Activated CD4-positive, alpha-beta memory T cell treated with anti-CD3 and anti-CD28 coated beads for 36 hours (primary cell): Measurements from ENCODE around the gene DCAF8. TPM values are rescaled to one million over a fixed set of nuclear protein-coding genes. Genes with fewer than 3 reads are reported as not detected.

ENCODE experiments used
- CTCF ChIA-PET: fragments of 350-600 bp; sonication (Branson Sonifier 250); formaldehyde crosslinking; loops from one replicate; lab custom pipeline; 2021; ENCODE audit warnings: antibody characterized with exemption, inconsistent platforms; lab: Charles Lee
- POLR2A ChIA-PET: fragments of 350-600 bp; sonication (Branson Sonifier 250); formaldehyde crosslinking; loops from one replicate; lab custom pipeline; 2021; ENCODE audit warnings: antibody characterized with exemption; lab: Charles Lee
- DNase-seq: peaks from one replicate; pipeline ENCODE4 v3.0.0-alpha.2; 2020
- H3K27ac Mint-ChIP-seq: one replicate; pipeline ENCODE4 v1.8.0; 2021; ENCODE audit warnings: mixed read lengths
- H3K27me3 Mint-ChIP-seq: one replicate; pipeline ENCODE4 v1.8.0; 2021; ENCODE audit warnings: mixed read lengths
- H3K36me3 Mint-ChIP-seq: one replicate; pipeline ENCODE4 v1.8.0; 2021; ENCODE audit warnings: mixed read lengths
- H3K4me1 Mint-ChIP-seq: one replicate; pipeline ENCODE4 v1.8.0; 2021; ENCODE audit warnings: low read depth, mixed read lengths
- H3K4me3 Mint-ChIP-seq: one replicate; pipeline ENCODE4 v1.8.0; 2021; ENCODE audit warnings: mild to moderate bottlenecking, mixed read lengths
- H3K9me3 Mint-ChIP-seq: one replicate; pipeline ENCODE4 v1.8.0; 2021; ENCODE audit warnings: mixed read lengths
- intact Hi-C: fragments of 100-400 bp; cut with micrococcal nuclease; formaldehyde crosslinking; loops from one replicate; pipeline ENCODE4 v1.15.1; 2023
- total RNA-seq, 2 experiments: library from RNA; stranded (reverse); gene quantifications; one replicate each; pipeline ENCODE4 v1.2.3, GENCODE V29; 2021

Gene DCAF8
- total RNA-seq, 2 experiments from 2014 or later = 142 to 150 TPM

DNA sequence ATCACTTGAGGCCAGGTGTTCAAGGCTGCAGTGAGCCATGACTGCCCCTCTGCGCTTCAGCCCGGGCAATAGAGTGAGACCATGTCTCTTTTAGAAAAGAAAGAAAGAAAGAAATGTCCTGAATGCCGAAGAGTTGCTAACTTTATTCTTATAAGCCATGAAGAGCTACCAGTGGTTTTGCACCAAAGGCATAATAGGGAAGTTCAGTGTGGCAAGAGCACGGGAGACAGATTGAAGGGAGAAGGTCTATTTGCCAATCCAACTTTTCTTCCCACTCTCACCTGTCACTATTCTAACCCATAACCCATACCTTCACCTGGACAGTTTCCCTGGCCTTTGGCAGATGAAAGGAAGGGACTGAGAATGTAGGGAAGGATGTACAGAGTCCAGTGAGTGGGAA is 61.6 kb downstream of the DCAF8 start:
- no peak overlapping the region for H3K4me3 Mint-ChIP-seq
- intact Hi-C loops = no loop called here
- peaks cover 11% of the 10 kb centered on the region for H3K4me1 Mint-ChIP-seq
- H3K27me3 Mint-ChIP-seq = no peaks in the 10 kb centered on the region
- no peaks in the 10 kb centered on the region for H3K9me3 Mint-ChIP-seq
- no peak for DNase-seq
- no peak overlapping the region for H3K27ac Mint-ChIP-seq
- CTCF ChIA-PET = interaction anchor here (0.7 to 10.5 kb wide), 4 partner anchors 8 to 176 kb away, joined by 3 to 70 read pairs (median 29); no protein-coding TSS in a partner anchor
- H3K36me3 Mint-ChIP-seq = no peaks in the 10 kb centered on the region
- POLR2A ChIA-PET = no interaction called here

DNA sequence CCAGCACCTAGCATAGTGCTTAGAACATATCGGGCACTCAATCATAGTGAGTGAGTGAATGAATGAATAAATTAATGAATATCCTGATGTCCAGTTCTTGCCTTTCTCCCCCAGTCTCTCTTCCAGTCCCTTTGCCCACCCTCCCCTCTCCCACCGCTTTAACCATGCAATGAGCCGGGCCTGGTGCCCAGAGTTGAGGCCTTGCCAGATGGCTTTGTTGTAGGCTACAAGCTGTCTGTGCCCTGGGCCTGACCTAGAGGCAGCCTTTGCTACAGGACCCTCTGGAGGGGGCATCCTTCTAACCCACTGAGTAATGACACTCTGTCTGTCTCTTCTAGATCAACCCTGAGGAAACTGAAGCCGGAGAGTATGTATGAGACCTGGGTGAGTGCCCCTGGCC is 65.1 kb downstream of the DCAF8 start:
- no peak overlapping the region for H3K27ac Mint-ChIP-seq
- CTCF ChIA-PET = interaction anchor here (10.5 kb wide), 1 partner anchor 94 kb away, joined by 70 read pairs; no protein-coding TSS in a partner anchor
- H3K4me1 Mint-ChIP-seq = no peaks in the 10 kb centered on the region
- intact Hi-C loops = no loop called here
- H3K27me3 Mint-ChIP-seq = no peaks in the 10 kb centered on the region
- no peak overlapping the region for H3K4me3 Mint-ChIP-seq
- no peaks in the 10 kb centered on the region for H3K36me3 Mint-ChIP-seq
- POLR2A ChIA-PET = no interaction called here
- no peak for DNase-seq
- no peaks in the 10 kb centered on the region for H3K9me3 Mint-ChIP-seq

DNA sequence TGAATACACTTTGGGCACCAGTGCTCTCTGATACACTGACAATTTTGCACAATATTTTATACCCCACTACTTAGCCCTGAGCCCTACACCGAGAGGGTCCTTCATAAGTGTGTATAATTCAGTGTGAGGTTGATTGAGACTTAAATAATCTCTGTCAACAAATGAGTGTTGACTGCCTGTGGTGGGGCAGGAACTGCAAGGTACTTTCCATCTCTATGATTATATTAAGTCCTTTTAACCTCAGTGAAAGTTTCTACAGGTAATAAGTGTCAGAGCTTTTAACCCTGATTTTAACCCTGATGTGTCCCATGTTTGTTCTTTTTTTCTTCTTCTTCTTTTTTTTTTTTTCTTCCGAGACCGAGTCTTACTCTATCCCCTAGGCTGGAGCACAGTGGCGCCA is 66.2 kb downstream of the DCAF8 start:
- Mint-ChIP-seq H3K4me1 (no peaks in the 10 kb centered on the region), H3K27me3 (no peaks in the 10 kb centered on the region), H3K27ac (no peak overlapping the region), H3K4me3 (no peak overlapping the region), H3K36me3 (no peaks in the 10 kb centered on the region), H3K9me3 (no peaks in the 10 kb centered on the region)
- intact Hi-C loops = no loop called here
- DNase-seq = no peak
- POLR2A ChIA-PET = no interaction called here
- CTCF ChIA-PET = interaction anchor here (0.7 to 10.5 kb wide), 5 partner anchors 24 to 96 kb away, joined by 3 to 70 read pairs (median 5); no protein-coding TSS in a partner anchor

DNA sequence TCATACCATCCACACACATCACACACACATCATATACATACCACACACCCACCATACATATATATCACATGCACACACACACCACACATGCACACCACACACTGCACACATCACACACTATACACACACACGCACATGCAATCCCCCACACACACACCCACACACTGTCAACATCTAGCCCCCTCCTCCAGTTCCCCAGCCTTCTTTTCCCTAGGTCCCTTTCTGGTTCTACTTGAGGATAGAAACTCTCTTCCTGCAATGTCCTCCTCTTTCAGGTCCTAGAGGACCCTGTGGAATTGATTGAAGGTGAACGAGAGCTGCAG is 67.7 kb downstream of the DCAF8 start:
- CTCF ChIA-PET = interaction anchor here (1.0 to 1.7 kb wide), 3 partner anchors 57 to 182 kb away, joined by 3 to 20 read pairs (median 5); no protein-coding TSS in a partner anchor
- POLR2A ChIA-PET = no interaction called here
- Mint-ChIP-seq H3K4me3 (no peak overlapping the region), H3K4me1 (no peaks in the 10 kb centered on the region), H3K9me3 (no peaks in the 10 kb centered on the region), H3K36me3 (no peaks in the 10 kb centered on the region), H3K27ac (no peak overlapping the region), H3K27me3 (no peaks in the 10 kb centered on the region)
- intact Hi-C loops = no loop called here
- DNase-seq = no peak

DNA sequence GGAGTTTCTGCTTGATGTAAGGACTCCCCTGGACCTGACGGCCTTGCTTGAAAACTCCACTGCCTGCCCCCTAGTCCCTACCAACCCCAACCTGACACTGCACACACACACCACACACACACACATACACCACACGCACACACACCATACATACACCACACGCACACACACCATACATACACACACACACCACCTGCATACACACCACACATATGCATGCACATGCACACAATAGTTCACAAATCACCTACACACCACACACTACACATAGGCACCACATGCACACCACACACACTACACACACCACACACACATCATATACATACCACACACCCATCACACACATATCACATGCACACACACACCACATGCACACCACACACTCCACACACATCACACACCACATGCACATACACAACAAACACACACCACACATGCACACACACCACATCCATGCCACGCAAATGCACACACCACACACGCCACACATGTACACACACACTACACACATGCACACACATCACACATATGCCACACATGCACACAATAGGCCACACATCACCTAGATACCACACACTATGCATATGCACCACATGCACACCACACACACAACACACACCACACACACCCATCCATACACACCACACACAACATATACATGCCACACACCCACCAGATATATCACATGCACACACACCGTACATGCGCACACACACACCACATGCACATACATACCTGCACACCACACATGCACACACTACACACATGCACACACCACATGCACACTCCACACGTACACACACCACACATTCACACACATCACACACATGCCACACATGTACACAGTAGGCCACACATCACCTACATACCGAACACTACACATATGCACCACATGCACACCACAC is 68.3 kb downstream of the DCAF8 start:
- no peak for DNase-seq
- no peak overlapping the region for H3K27ac Mint-ChIP-seq
- ChIA-PET POLR2A (interaction anchor here (0.7 to 1.1 kb wide), 2 partner anchors 49 to 97 kb away, joined by 3 read pairs; no protein-coding TSS in a partner anchor), CTCF (interaction anchor here (0.6 to 6.0 kb wide), 27 partner anchors 9 to 185 kb away, joined by 3 to 156 read pairs (median 5); partner anchors contain the start of gene PEX19)
- no peak overlapping the region for H3K4me3 Mint-ChIP-seq
- H3K9me3 Mint-ChIP-seq = no peaks in the 10 kb centered on the region
- H3K27me3 Mint-ChIP-seq = no peaks in the 10 kb centered on the region
- intact Hi-C loops = loop anchor here (1.0 to 2.0 kb wide), 5 partner anchors 58 to 182 kb away; partner anchors contain the start of gene DCAF8
- no peaks in the 10 kb centered on the region for H3K36me3 Mint-ChIP-seq
- no peaks in the 10 kb centered on the region for H3K4me1 Mint-ChIP-seq

DNA sequence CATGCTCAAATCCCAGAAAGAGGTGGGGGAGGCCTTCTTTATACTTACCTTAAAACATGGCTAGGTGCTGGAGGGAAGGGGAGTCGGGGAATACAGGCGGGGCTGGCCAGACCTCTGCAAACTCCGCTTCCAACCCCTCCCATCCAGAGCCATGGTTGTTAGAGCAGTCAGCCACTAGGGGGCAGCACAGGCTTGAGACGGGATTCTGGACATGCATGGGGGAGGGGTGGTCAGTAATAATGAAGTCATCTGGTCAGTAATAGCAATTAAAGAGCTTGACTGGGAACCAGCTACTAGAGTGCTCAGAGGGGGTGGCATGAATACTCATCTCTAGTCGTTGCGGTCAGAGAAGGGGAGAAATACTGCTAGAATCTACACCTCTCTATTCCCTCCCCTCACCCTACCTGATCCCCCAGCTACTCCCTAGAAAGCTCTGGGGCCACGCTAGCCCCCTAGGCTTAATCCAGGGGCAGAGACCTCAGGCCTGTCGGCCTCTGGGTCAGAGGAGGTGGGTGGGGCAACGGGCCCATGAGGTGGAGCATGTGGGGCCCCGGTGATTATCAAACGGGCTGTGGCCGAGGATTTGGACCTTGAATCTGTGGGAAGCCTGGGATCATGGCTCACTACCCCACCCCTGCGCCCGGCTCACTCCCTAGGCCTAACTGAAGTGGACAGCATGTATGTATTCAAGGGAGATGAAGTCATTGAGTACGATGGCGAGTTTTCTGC is 69.1 kb downstream of the DCAF8 start:
- no peaks in the 10 kb centered on the region for H3K4me1 Mint-ChIP-seq
- no peaks in the 10 kb centered on the region for H3K36me3 Mint-ChIP-seq
- H3K27ac Mint-ChIP-seq = no peak overlapping the region
- intact Hi-C loops = loop anchor here (1.0 to 2.0 kb wide), 5 partner anchors 59 to 183 kb away; partner anchors contain the start of gene DCAF8
- no peaks in the 10 kb centered on the region for H3K9me3 Mint-ChIP-seq
- ChIA-PET POLR2A (interaction anchor here (0.7 to 1.1 kb wide), 2 partner anchors 50 to 98 kb away, joined by 3 read pairs; no protein-coding TSS in a partner anchor), CTCF (interaction anchor here (0.6 to 6.0 kb wide), 27 partner anchors 10 to 186 kb away, joined by 3 to 156 read pairs (median 4); partner anchors contain the start of gene PEX19)
- no peaks in the 10 kb centered on the region for H3K27me3 Mint-ChIP-seq
- peak; percentile 86 for DNase-seq
- H3K4me3 Mint-ChIP-seq = no peak overlapping the region

DNA sequence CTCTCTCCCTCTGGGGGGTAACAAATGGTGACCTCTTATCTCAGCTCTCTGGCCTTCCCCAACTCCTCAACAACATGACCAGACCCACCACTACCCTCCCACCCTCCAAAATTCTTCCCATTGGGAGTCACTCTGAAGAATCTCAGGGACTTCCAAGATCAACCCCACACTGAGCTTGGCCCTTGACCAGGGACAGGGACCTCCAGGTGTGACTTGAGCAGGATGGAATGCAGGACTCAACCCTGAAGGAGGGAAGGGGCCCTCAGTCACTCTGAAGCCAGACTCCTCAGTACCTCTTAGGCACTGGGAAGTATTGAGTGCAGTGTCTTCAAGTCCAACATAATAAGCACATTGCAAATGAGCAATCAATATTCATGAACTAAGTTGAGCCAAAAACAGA is 70.1 kb downstream of the DCAF8 start:
- POLR2A ChIA-PET = interaction anchor here (0.9 kb wide), 1 partner anchor 62 kb away, joined by 3 read pairs; no protein-coding TSS in a partner anchor
- Mint-ChIP-seq H3K27me3 (no peaks in the 10 kb centered on the region), H3K36me3 (no peaks in the 10 kb centered on the region), H3K4me1 (no peaks in the 10 kb centered on the region), H3K9me3 (no peaks in the 10 kb centered on the region), H3K27ac (no peak overlapping the region), H3K4me3 (no peak overlapping the region)
- CTCF ChIA-PET = interaction anchor here (0.9 to 6.0 kb wide), 20 partner anchors 11 to 184 kb away, joined by 3 to 156 read pairs (median 5); no protein-coding TSS in a partner anchor
- intact Hi-C loops = loop anchor here (2.0 kb wide), 2 partner anchors 71 to 91 kb away; partner anchors contain the start of gene DCAF8
- DNase-seq = no peak

DNA sequence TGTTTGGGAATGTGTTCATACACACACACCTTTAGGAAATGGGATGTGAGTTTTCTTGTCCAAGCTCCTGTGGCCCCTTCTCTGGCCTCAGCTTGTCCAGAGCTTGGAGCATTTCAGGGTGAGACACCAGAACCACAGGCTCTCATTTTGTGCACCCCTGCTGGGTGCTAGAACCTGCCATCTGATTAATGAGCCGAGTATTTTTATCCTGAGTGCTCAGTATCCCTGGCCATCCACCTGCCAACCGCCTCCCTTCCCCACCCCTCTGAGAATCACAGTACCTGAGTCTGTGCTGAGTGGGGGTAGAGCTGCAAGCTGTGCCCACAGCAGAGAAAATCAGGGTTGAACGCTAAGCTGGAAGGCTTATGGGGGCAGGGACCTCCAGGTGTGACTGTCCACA is 70.6 kb downstream of the DCAF8 start:
- peaks cover 2% of the 10 kb centered on the region for H3K27me3 Mint-ChIP-seq
- ChIA-PET POLR2A (interaction anchor here (0.9 kb wide), 1 partner anchor 62 kb away, joined by 3 read pairs; no protein-coding TSS in a partner anchor), CTCF (interaction anchor here (0.9 to 6.0 kb wide), 15 partner anchors 11 to 184 kb away, joined by 3 to 156 read pairs (median 5); no protein-coding TSS in a partner anchor)
- DNase-seq = no peak
- no peaks in the 10 kb centered on the region for H3K4me1 Mint-ChIP-seq
- no peak overlapping the region for H3K4me3 Mint-ChIP-seq
- no peaks in the 10 kb centered on the region for H3K36me3 Mint-ChIP-seq
- intact Hi-C loops = loop anchor here (2.0 kb wide), 2 partner anchors 71 to 91 kb away; partner anchors contain the start of gene DCAF8
- no peak overlapping the region for H3K27ac Mint-ChIP-seq
- no peaks in the 10 kb centered on the region for H3K9me3 Mint-ChIP-seq

DNA sequence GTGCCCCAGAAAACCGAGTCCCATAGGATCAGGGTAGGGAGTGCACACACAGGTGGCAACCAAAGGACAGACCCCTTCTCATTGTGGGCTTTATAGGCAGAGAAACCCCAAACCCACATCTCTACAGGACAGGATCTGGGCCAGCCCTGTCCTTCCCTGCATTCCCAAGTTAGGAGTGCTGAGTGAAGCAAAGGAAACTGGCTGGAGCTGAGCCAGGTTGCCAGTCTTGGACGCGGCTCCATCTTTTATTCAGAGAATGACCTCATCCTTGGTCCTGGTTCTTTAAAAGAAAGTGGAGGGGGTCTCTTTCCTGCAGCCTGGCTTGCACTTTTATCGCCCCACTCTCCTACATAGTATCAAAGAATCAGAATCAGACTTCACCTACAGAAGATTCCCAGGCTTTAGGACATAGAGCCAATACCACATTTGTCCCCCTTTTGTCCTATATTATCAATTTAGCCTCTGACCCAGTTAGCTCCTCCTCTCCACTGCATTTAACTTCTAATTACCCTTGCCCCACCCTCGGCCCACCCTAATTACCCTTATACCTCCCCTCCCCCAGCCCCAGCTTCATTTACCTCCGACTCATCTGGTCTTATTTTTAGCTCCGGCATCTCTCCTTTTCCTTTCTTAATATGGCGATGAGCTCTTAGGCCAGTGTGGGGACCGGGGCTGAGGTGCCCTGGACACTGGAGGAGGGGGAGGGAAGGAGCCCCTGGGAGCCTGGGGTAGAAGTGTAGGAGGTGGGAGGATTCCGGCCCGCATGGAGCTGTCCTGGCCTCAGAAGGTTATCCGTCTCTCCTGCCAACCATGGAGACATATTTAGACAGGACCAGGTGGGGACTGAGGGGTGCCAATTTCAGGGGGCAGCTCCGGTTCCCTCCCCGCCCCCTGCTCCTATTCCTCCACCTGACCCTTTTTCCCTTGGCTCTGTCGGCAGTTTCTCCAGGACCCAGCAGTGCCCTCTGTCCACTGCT is 72.4 kb downstream of the DCAF8 start, which contains the start of gene CASQ1:
TSS of gene CASQ1 (plus strand) at position 927 of the 977 bp plus-strand sequence. CDS start 177 bp downstream, outside the sequence.
- POLR2A ChIA-PET = no interaction called here
- Mint-ChIP-seq H3K27ac (no peak within 1 kb of the TSS), H3K9me3 (no peaks in the 10 kb centered on the region), H3K4me1 (no peaks in the 10 kb centered on the region), H3K27me3 (peaks cover 2% of the 10 kb centered on the region), H3K36me3 (no peaks in the 10 kb centered on the region), H3K4me3 (no peak within 1 kb of the TSS)
- DNase-seq = no peak
- intact Hi-C loops = no loop called here
- CTCF ChIA-PET = interaction anchor here (1.0 to 6.0 kb wide), 6 partner anchors 10 to 187 kb away, joined by 3 to 156 read pairs (median 6); no protein-coding TSS in a partner anchor

DNA sequence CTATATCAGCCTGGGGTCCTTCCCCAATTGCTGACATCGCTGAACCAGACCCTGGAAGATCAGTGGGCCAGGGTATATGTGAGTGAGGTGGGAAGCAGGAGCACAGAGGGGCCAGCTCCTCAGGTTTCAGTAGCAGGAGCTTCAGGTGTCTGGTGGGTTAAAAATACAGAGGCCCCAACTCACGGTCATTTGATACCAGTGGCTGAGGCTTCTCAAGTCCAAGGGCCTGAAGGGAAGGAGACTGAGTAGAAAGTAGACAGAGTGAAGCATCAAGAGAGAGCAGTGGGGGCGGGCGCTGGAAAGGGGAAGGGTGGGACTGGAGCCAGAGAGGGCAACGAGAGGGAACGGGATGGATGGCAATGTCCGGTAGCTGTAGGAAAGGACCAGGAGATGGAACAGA is 74.0 kb downstream of the DCAF8 start:
- CTCF ChIA-PET = interaction anchor here (6.0 kb wide), 1 partner anchor 63 kb away, joined by 57 read pairs; no protein-coding TSS in a partner anchor
- intact Hi-C loops = no loop called here
- DNase-seq = no peak
- Mint-ChIP-seq H3K27me3 (peaks cover 2% of the 10 kb centered on the region), H3K36me3 (no peaks in the 10 kb centered on the region), H3K27ac (no peak overlapping the region), H3K4me3 (no peak overlapping the region), H3K4me1 (no peaks in the 10 kb centered on the region), H3K9me3 (no peaks in the 10 kb centered on the region)
- POLR2A ChIA-PET = no interaction called here
